ENCODE data around the gene KDM7A. TPM values are rescaled to one million over a fixed set of nuclear protein-coding genes. Genes with fewer than 3 reads are reported as not detected.
A peak's percentile ranks its signal among the peaks of the same experiment; 100 is the strongest.
"Not testable (repeated sequence)": the region's sequence is repeated elsewhere in the genome, so short reads cannot be mapped to it uniquely, and the experiment has no call there.

Gene KDM7A
- total RNA-seq, 1 experiment from 2014 or later = 1.5 TPM

DNA sequence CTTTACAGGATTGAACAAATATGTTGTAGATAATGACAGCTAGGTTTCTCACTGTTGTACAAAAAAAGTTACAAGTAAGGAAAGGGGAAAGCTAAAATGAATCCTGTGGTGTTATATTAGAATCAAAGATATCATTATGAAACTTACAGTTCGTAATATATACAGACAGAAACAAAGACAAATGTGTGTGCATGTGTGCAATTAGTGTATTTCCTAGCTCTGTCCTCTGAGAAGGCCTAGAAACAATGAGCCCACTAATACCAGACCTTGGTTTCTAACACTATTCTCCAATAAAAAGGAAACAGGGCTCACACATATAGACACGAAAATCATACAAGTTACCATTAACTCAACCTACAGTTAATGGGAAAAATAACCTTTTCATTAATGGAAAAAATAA, 8.0 kb downstream of the KDM7A start:
- Histone ChIP-seq H3K79me2 (ENCODE audit: low read depth) (0 out of 2 replicates have a peak, but pooled peaks cover 10% of the 10 kb centered on the region), H2AFZ (no peak overlapping the region), H3K36me3 (ENCODE audit: low read depth) (no peaks in the 10 kb centered on the region), H3K9me2 (ENCODE audit: insufficient read depth) (no peaks in the 10 kb centered on the region), H3K4me3 (no peak overlapping the region), H3K27ac (no peak overlapping the region), H3K9me3 (ENCODE audit: insufficient read depth, low read depth) (no peaks in the 10 kb centered on the region), H3F3A (ENCODE audit: insufficient read depth, low read depth) (no peaks in the 10 kb centered on the region; the same call in 1 of the 2 replicates), H4K20me1 (ENCODE audit: insufficient read depth) (no peaks in the 10 kb centered on the region), H3K4me1 (replicated peaks; ENCODE audit: insufficient read depth) (peaks cover 19% of the 10 kb centered on the region), H3K27me3 (ENCODE audit: insufficient read depth, low read depth) (no peaks in the 10 kb centered on the region), H3K4me2 (no peak overlapping the region)
- ChIA-PET POLR2A (ENCODE audit: unreplicated experiment) (no interaction called here), CTCF (no interaction called here)
- no peak for DNase-seq
- BruUV-seq (replicated peaks) = no TSS peak
- TF ChIP-seq, protein P1, sequence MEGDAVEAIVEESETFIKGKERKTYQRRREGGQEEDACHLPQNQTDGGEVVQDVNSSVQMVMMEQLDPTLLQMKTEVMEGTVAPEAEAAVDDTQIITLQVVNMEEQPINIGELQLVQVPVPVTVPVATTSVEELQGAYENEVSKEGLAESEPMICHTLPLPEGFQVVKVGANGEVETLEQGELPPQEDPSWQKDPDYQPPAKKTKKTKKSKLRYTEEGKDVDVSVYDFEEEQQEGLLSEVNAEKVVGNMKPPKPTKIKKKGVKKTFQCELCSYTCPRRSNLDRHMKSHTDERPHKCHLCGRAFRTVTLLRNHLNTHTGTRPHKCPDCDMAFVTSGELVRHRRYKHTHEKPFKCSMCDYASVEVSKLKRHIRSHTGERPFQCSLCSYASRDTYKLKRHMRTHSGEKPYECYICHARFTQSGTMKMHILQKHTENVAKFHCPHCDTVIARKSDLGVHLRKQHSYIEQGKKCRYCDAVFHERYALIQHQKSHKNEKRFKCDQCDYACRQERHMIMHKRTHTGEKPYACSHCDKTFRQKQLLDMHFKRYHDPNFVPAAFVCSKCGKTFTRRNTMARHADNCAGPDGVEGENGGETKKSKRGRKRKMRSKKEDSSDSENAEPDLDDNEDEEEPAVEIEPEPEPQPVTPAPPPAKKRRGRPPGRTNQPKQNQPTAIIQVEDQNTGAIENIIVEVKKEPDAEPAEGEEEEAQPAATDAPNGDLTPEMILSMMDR (conservative IDR thresholded peaks at IDR 0.05) = no peak
- TF ChIP-seq EZH2 (IDR thresholded peaks at IDR 0.05; ENCODE audit: low read depth) = no peak
- intact Hi-C loops (cut with micrococcal nuclease; ENCODE audit: unreplicated experiment) = no loop called here

DNA sequence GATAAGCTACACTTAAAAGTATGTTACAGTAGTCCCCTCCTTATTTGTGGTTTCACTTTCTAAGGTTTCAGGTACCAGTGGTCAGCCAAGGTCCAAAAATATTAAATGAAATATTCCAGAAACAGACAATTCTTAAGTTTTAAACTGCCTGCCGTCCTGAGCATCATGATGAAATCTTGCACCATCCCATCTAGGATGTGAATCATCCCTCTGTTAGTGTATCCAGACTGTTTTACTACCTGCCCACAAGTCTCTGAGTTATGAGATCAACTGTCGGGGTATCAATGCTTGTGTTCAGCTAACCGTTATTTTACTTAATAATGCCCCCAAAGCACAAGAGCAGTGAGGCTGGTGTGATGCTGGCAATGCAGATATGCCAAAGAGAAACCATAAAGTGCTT, 11.4 kb downstream of the KDM7A start:
- Histone ChIP-seq H2AFZ (peak overlapping the region; percentile 66), H3K79me2 (ENCODE audit: low read depth) (0 out of 2 replicates have a peak, but pooled peaks cover 8% of the 10 kb centered on the region), H3K27ac (peak overlapping the region; percentile 61), H3K9me2 (ENCODE audit: insufficient read depth) (no peaks in the 10 kb centered on the region), H3K27me3 (ENCODE audit: insufficient read depth, low read depth) (no peaks in the 10 kb centered on the region), H3K36me3 (ENCODE audit: low read depth) (no peaks in the 10 kb centered on the region), H3K9me3 (ENCODE audit: insufficient read depth, low read depth) (no peaks in the 10 kb centered on the region), H3K4me1 (replicated peaks; ENCODE audit: insufficient read depth) (peaks cover 19% of the 10 kb centered on the region), H3K4me3 (no peak overlapping the region), H4K20me1 (ENCODE audit: insufficient read depth) (no peaks in the 10 kb centered on the region), H3K4me2 (peak overlapping the region; percentile 51), H3F3A (ENCODE audit: insufficient read depth, low read depth) (no peaks in the 10 kb centered on the region; the same call in 1 of the 2 replicates)
- TF ChIP-seq, protein P1 (conservative IDR thresholded peaks at IDR 0.05) = no peak
- no peak for TF ChIP-seq EZH2 (IDR thresholded peaks at IDR 0.05; ENCODE audit: low read depth)
- POLR2A ChIA-PET (ENCODE audit: unreplicated experiment) = interaction anchor here (0.6 to 0.7 kb wide), 2 partner anchors 178 to 1573 kb away, joined by 3 to 8 read pairs; partner anchors contain the start of gene SSBP1
- no TSS peak for BruUV-seq (replicated peaks)
- CTCF ChIA-PET = no interaction called here
- DNase-seq = peak in 1 of 2 experiments; percentile 44
- intact Hi-C loops (cut with micrococcal nuclease; ENCODE audit: unreplicated experiment) = no loop called here

DNA sequence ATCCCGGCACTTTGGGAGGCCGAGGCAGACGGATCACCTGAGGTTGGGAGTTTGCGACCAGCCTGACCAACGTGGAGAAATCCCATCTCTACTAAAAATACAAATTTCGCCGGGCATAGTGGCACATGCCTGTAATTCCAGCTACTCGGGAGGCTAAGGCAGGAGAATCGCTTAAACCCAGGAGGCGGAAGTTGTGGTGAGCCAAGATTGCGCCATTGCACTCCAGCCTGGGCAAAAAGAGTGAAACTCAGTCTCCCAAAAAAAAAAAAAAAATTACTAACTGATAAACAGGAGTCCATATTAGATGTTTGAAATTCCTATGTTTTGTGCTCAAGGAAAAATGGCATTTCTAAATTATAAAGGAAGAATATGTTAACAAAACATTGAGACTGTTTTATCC, 14.7 kb downstream of the KDM7A start:
- H3K4me2 ChIP-seq; intact Hi-C loops (cut with micrococcal nuclease; ENCODE audit: unreplicated experiment); H3K4me3 ChIP-seq; H3K9me3 ChIP-seq (ENCODE audit: insufficient read depth, low read depth); DNase-seq; H3K79me2 ChIP-seq (ENCODE audit: low read depth); H3K36me3 ChIP-seq (ENCODE audit: low read depth); H3K27ac ChIP-seq; H2AFZ ChIP-seq; POLR2A ChIA-PET (ENCODE audit: unreplicated experiment); BruUV-seq (replicated peaks); H3F3A ChIP-seq (ENCODE audit: insufficient read depth, low read depth); H3K27me3 ChIP-seq (ENCODE audit: insufficient read depth, low read depth); H4K20me1 ChIP-seq (ENCODE audit: insufficient read depth); H3K9me2 ChIP-seq (ENCODE audit: insufficient read depth): not testable (repeated sequence)
- CTCF ChIA-PET = interaction anchor here (0.5 to 0.7 kb wide), 4 partner anchors 27 to 467 kb away, joined by 3 to 18 read pairs (median 11); no protein-coding TSS in a partner anchor
- H3K4me1 ChIP-seq (replicated peaks; ENCODE audit: insufficient read depth) = peaks cover 19% of the 10 kb centered on the region

DNA sequence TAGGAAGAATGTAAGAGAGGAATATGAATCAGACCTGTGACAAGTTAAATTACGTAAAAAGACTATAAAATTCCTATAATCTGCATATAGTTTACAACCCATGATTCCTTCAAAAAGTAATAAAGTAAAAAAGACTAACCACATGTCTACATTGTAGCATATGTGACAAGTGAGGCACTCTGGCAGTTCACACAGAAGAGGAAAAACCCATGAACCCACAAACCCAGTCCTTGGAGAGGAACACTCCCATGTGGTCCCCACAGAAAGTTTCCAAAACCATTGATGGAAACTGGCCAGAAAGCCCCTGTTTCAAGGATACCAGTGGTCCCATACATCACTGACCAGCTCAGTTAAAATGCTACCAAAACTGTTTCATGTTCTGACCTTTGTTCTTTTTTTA, 15.7 kb downstream of the KDM7A start:
- no TSS peak for BruUV-seq (replicated peaks)
- Histone ChIP-seq H3K4me1 (replicated peaks; ENCODE audit: insufficient read depth) (peaks cover 19% of the 10 kb centered on the region), H3K9me2 (ENCODE audit: insufficient read depth) (no peaks in the 10 kb centered on the region), H3K36me3 (ENCODE audit: low read depth) (no peaks in the 10 kb centered on the region), H3K4me3 (no peak overlapping the region), H4K20me1 (ENCODE audit: insufficient read depth) (no peaks in the 10 kb centered on the region), H3K4me2 (no peak overlapping the region), H3K27ac (no peak overlapping the region), H3K9me3 (ENCODE audit: insufficient read depth, low read depth) (no peaks in the 10 kb centered on the region), H2AFZ (no peak overlapping the region), H3K27me3 (ENCODE audit: insufficient read depth, low read depth) (no peaks in the 10 kb centered on the region), H3F3A (ENCODE audit: insufficient read depth, low read depth) (no peaks in the 10 kb centered on the region), H3K79me2 (ENCODE audit: low read depth) (no peaks in the 10 kb centered on the region)
- ChIA-PET CTCF (no interaction called here), POLR2A (ENCODE audit: unreplicated experiment) (no interaction called here)
- no peak for DNase-seq
- intact Hi-C loops (cut with micrococcal nuclease; ENCODE audit: unreplicated experiment) = no loop called here
- no peak for TF ChIP-seq EZH2 (IDR thresholded peaks at IDR 0.05; ENCODE audit: low read depth)
- TF ChIP-seq, protein P1 (conservative IDR thresholded peaks at IDR 0.05) = no peak

Data from PC-9 (cell line).